ENCODE data around the gene FAM216B. TPM values are rescaled to one million over a fixed set of nuclear protein-coding genes. Genes with fewer than 3 reads are reported as not detected.

FAM216B gene
- total RNA-seq, 1 experiment from 2014 or later: not detected

- Histone ChIP-seq H4K91ac (ENCODE audit: insufficient read length, low read depth, low read length) (no peak overlapping the region), H3K56ac (ENCODE audit: insufficient read length, low read depth, low read length) (no peak overlapping the region), H2BK12ac (ENCODE audit: insufficient read length, low read depth, low read length) (no peak overlapping the region), H3K79me1 (ENCODE audit: insufficient read depth, low read depth, low read length, poor library complexity, severe bottlenecking) (no peaks in the 10 kb centered on the region), H2BK120ac (ENCODE audit: low read depth, low read length, poor library complexity, severe bottlenecking) (no peak overlapping the region), H3K27me3 (ENCODE audit: insufficient read depth, low read length) (no peaks in the 10 kb centered on the region), H4K20me1 (ENCODE audit: control insufficient read depth, insufficient read depth, insufficient read length) (no peaks in the 10 kb centered on the region), H4K8ac (replicated peaks; ENCODE audit: insufficient read length, low read depth, low read length) (no peak overlapping the region), H3K23me2 (ENCODE audit: insufficient read length, low read depth, low read length, poor library complexity, severe bottlenecking) (no peaks in the 10 kb centered on the region), H3K4me1 (ENCODE audit: insufficient read depth, low read length) (peaks cover 9% of the 10 kb centered on the region; the same call in 1 of the 2 replicates), H2BK15ac (ENCODE audit: low read depth, low read length) (no peak overlapping the region), H4K5ac (ENCODE audit: insufficient read length, low read depth, low read length) (no peak overlapping the region), H3K9ac (ENCODE audit: extremely low read depth, insufficient read length, low read length) (no peak overlapping the region), H2BK20ac (ENCODE audit: low read depth, low read length, poor library complexity, severe bottlenecking) (no peak overlapping the region), H3K4me2 (ENCODE audit: insufficient read depth, insufficient read length, low read length) (no peak overlapping the region), H3T11ph (ENCODE audit: low read length) (no peak overlapping the region), H3K14ac (ENCODE audit: insufficient read depth, low read length) (0 out of 2 replicates have a peak overlapping the region, but pooled peaks have one; percentile 41), H2BK5ac (ENCODE audit: insufficient read length, low read length) (no peak overlapping the region), H3K4ac (ENCODE audit: low read depth, low read length) (no peak overlapping the region), H3K27ac (ENCODE audit: insufficient read length, low read depth, low read length) (no peak overlapping the region), H3K23ac (ENCODE audit: insufficient read length, low read depth, low read length) (no peak overlapping the region), H3K79me2 (ENCODE audit: insufficient read depth, low read length) (no peaks in the 10 kb centered on the region), H2AFZ (ENCODE audit: low read length) (peak overlapping the region; percentile 87), H2AK5ac (ENCODE audit: insufficient read length, low read length) (no peak overlapping the region), H3K18ac (ENCODE audit: insufficient read length, low read depth, low read length) (no peak overlapping the region), H3K9me3 (ENCODE audit: control insufficient read depth, low read depth, low read length) (no peaks in the 10 kb centered on the region)
- Mint-ChIP-seq H3K36me3 (ENCODE audit: insufficient read depth in 1 of 3, low read depth in 3 of 3) (peaks cover 0 to 3% (median 0%) of the 10 kb centered on the region in 3 experiments; a peak in 3 of 7 replicates), H3K4me3 (no peak overlapping the region), H3K4me1 (peaks cover 19 to 20% of the 10 kb centered on the region in 2 experiments), H3K9me3 (no peaks in the 10 kb centered on the region; a peak in 1 of 5 replicates), H3K27ac (no peak overlapping the region; a peak in 1 of 7 replicates), H3K27me3 (ENCODE audit: low read depth) (no peaks in the 10 kb centered on the region; the same call in 1 of the 2 replicates)
- DNase-seq: no peak
- no peak for TF ChIP-seq CTCF (conservative IDR thresholded peaks at IDR 0.05)
- no CpG with 5 or more reads among the region's 7 CpGs for WGBS (ENCODE audit: extremely low coverage, insufficient read length, low lambda C conversion rate)
These were observed 15.5 kb downstream of the FAM216B start for GRCh38 chr13:42796747-42797356.

All from H9 (cell line).